Erythroblast (primary cell): ENCODE data around the gene HJURP.

Experiments
- GATA1 ChIP-seq: IDR thresholded peaks from 2 replicates; pipeline ENCODE4 v1.6.1; 2011; ENCODE audit warnings: low read depth, mild to moderate bottlenecking, control low read depth, low read length, moderate library complexity
- POLR2A ChIP-seq: IDR thresholded peaks from 2 replicates; pipeline ENCODE4 v1.6.1; 2011; ENCODE audit warnings: mild to moderate bottlenecking, low read length

DNA sequence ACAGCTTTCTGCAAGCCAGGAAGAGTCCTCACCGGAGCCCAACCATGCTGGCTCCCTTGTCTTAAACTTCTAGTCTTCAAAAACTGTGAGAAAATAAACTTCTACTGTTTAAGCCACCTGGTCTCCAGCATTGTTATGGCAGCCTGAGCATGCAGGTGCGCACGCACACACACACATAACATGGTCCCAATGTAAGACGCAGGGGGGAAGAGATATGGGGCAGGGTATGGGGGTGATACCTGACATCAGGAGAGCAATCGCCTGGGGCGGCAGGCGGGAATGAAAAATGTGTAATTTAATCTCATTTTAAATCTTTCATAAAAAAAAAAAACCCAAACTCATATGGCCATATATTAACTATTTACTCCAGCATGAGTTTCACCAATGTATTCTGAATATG lies 18.0 kb downstream of the HJURP start:
- TF ChIP-seq GATA1 (no peak), POLR2A (no peak)
